Progenitor cell of endocrine pancreas (in vitro differentiated cells): ENCODE results near the gene FIZ1. TPM values are rescaled to one million over a fixed set of nuclear protein-coding genes. Genes with fewer than 3 reads are reported as not detected.
A peak's percentile ranks its signal among the peaks of the same experiment; 100 is the strongest.

Experiments used
- DNase-seq: peaks from one replicate; pipeline ENCODE4 v3.0.0; 2021; ENCODE audit warnings: low spot score; ENCODE audit not compliant: unreplicated experiment
- H3K27ac Mint-ChIP-seq: 2 replicates; pipeline ENCODE4 v1.8.0; 2021; ENCODE audit warnings: mild to moderate bottlenecking, moderate library complexity, mixed read lengths
- H3K27me3 Mint-ChIP-seq: 2 replicates; pipeline ENCODE4 v1.8.0; 2021; ENCODE audit warnings: mixed read lengths
- H3K36me3 Mint-ChIP-seq: 2 replicates; pipeline ENCODE4 v1.8.0; 2022; ENCODE audit warnings: mixed read lengths; ENCODE audit not compliant: insufficient read depth
- H3K4me1 Mint-ChIP-seq: 2 replicates; pipeline ENCODE4 v1.8.0; 2021; ENCODE audit warnings: low read depth, mixed read lengths
- H3K4me3 Mint-ChIP-seq: 2 replicates; pipeline ENCODE4 v1.8.0; 2021; ENCODE audit warnings: low read depth, mild to moderate bottlenecking, moderate library complexity, mixed read lengths
- H3K9me3 Mint-ChIP-seq: 2 replicates; pipeline ENCODE4 v1.8.0; 2021; ENCODE audit warnings: low read depth, mixed read lengths
- CTCF ChIP-seq: fragments of 200-600 bp; sonication (generic); IDR thresholded peaks from one replicate; pipeline ENCODE4 v1.5.0; 2021; ENCODE audit warnings: antibody characterized with exemption, mild to moderate bottlenecking; ENCODE audit not compliant: unreplicated experiment
- total RNA-seq: library from RNA; stranded (reverse); gene quantifications from 2 replicates; pipeline ENCODE4 v1.2.1, GENCODE V29; 2021

Gene FIZ1
- total RNA-seq, 1 donor from 2014 or later, result 39.0 TPM

DNA sequence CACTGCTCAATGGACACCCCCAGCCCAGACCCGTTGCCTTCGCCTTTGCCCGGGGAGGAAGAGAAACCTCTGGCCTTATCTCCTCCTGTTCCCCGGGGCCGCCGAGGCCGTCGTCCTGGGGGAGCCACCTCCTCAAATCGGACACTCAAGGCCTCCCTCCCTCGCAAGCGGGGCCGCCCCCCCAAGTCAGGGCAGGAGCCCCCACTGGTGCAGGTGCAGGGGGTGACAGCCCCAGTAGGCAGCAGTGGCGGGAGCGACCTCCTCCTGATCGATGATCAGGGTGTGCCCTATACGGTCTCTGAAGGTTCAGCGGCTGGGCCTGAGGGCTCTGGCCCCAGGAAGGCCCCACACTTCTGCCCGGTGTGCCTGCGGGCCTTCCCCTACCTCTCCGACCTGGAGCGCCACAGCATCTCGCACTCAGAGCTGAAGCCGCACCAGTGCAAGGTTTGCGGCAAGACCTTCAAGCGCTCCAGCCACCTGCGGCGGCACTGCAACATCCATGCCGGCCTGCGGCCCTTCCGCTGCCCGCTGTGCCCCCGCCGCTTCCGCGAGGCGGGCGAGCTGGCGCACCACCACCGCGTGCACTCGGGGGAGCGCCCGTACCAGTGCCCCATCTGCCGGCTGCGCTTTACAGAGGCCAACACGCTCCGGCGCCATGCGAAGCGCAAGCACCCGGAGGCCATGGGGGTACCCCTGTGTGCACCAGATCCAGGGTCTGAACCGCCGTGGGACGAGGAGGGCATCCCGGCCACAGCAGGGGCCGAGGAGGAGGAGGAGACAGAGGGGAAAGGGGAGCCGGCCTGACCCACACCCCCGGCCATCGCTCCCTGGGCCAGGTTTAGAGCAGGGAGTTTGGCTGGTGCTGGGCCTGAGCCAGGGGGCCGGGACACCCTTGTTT, 3.0 kb upstream of the FIZ1 start:
- Mint-ChIP-seq H3K4me3 (no peak overlapping the region), H3K36me3 (peaks cover 6% of the 10 kb centered on the region), H3K27ac (no peak overlapping the region), H3K9me3 (peaks cover 2% of the 10 kb centered on the region), H3K4me1 (peaks cover 22% of the 10 kb centered on the region), H3K27me3 (no peaks in the 10 kb centered on the region)
- DNase-seq, result no peak
- no peak for TF ChIP-seq CTCF

GRCh38 chr19:55601084-55601483, 1.8 kb upstream of the FIZ1 start:
- no peaks in the 10 kb centered on the region for H3K27me3 Mint-ChIP-seq
- TF ChIP-seq CTCF, result no peak
- peak overlapping the region; percentile 71 for H3K4me3 Mint-ChIP-seq
- H3K27ac Mint-ChIP-seq, result peak overlapping the region; percentile 92
- peaks cover 2% of the 10 kb centered on the region for H3K9me3 Mint-ChIP-seq
- peaks cover 13% of the 10 kb centered on the region for H3K4me1 Mint-ChIP-seq
- DNase-seq, result no peak
- H3K36me3 Mint-ChIP-seq, result peaks cover 14% of the 10 kb centered on the region

GRCh38 chr19:55600662-55601028, 1.3 kb upstream of the FIZ1 start:
- no peak for TF ChIP-seq CTCF
- Mint-ChIP-seq H3K4me1 (peaks cover 11% of the 10 kb centered on the region), H3K27me3 (no peaks in the 10 kb centered on the region), H3K36me3 (peaks cover 19% of the 10 kb centered on the region), H3K27ac (peak overlapping the region; percentile 92), H3K4me3 (peak overlapping the region; percentile 71), H3K9me3 (peaks cover 2% of the 10 kb centered on the region)
- no peak for DNase-seq

DNA sequence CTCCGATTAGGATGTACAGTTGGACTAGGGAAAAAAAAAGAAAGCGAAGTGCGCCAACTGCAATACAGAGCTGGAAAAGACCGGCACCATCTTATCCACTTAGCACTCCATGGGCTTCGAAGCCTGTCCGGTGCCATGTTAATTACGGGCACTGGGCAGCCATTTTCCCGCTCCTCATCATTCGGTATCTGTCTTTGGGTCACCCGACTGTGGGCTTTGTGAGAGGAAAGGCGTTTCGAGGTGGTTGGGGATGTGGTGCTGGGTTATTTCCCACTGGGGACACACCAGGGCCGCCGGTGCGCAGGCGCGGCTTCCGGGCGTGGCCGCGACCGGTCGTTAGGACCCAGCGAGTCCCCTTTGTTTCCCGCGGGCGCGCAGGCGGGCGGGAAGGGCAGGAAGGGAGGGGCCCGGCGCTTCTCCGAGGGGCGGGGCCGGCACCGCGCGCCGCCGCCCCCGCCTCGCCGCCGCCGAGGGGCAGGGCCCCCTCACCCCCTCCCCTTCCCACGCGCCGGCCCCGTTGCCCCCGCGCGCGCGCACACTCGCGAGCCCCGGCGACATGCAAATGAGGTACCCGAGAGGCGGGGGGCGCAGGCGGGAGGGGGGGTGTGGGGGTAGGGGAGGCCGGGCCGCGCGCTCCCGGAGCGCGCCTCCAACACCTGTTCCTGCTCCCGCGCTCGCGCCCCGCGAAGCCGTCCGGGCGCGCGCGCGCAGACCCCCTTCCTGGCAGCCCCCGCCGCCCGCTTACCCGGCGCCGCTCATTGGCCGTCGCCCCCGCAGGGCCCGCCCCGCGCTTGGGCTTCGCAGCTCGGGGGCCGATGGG, 735 bp upstream of the FIZ1 start, which contains the start of gene ZNF524:
Gene ZNF524, plus strand, starts transcription at position 447 of the 820 bp plus-strand sequence. CDS start 1,825 bp downstream, outside the sequence.
- DNase-seq, result peak; percentile 83
- H3K4me1 Mint-ChIP-seq, result peaks cover 11% of the 10 kb centered on the region
- peaks cover 25% of the 10 kb centered on the region for H3K36me3 Mint-ChIP-seq
- no peaks in the 10 kb centered on the region for H3K27me3 Mint-ChIP-seq
- H3K27ac Mint-ChIP-seq, result peak within 1 kb of the TSS; percentile 100
- H3K9me3 Mint-ChIP-seq, result peaks cover 2% of the 10 kb centered on the region
- H3K4me3 Mint-ChIP-seq, result peak within 1 kb of the TSS; percentile 87
- TF ChIP-seq CTCF, result no peak
